Measurements from ENCODE around the gene SYT1.

SYT1 gene

GRCh38 chr12:79358716-79359300 lies 494.2 kb downstream of the SYT1 start:
- H3K36me3 ChIP-seq (ENCODE audit: control insufficient read depth in 1 of 2, insufficient read depth in 2 of 2, low read depth in 1 of 2, low read length in 2 of 2) = no peaks in the 10 kb centered on the region
- H2AK5ac ChIP-seq (ENCODE audit: low read length, severe bottlenecking) = no peak overlapping the region
- H3K14ac ChIP-seq (ENCODE audit: low read length in 2 of 2) = no peak overlapping the region
- no peak overlapping the region for H4K8ac ChIP-seq (ENCODE audit: low read length)
- H3K4me3 ChIP-seq (ENCODE audit: insufficient read depth in 1 of 2, low read depth in 1 of 2, low read length in 2 of 2) = no peak overlapping the region
- no peaks in the 10 kb centered on the region for H3K9me3 ChIP-seq (ENCODE audit: control insufficient read depth, low read length)
- H3K4ac ChIP-seq (ENCODE audit: low read depth in 1 of 2, low read length in 2 of 2) = no peak overlapping the region
- 96% methylated on average over 5 of the region's 5 CpGs for WGBS
- no peak overlapping the region for H4K91ac ChIP-seq (ENCODE audit: low read length)
- H2BK15ac ChIP-seq (ENCODE audit: low read depth, poor library complexity, severe bottlenecking) = no peak overlapping the region
- no peak overlapping the region for H3K27ac ChIP-seq (ENCODE audit: low read length, poor library complexity, severe bottlenecking)
- no peak overlapping the region for H2BK5ac ChIP-seq (ENCODE audit: low read depth, low read length, poor library complexity, severe bottlenecking)
- no peaks in the 10 kb centered on the region for H3K27me3 ChIP-seq (ENCODE audit: control insufficient read depth in 1 of 2, insufficient read depth in 1 of 2, low read length in 2 of 2)
- no peak overlapping the region for H2BK120ac ChIP-seq (ENCODE audit: low read depth, low read length)
- no peaks in the 10 kb centered on the region for H3K79me1 ChIP-seq (replicated peaks; ENCODE audit: low read length, poor library complexity, severe bottlenecking)
- H3K9ac ChIP-seq (ENCODE audit: low read length) = no peak overlapping the region
- no peak overlapping the region for H3K18ac ChIP-seq (ENCODE audit: low read depth in 1 of 2, low read length in 2 of 2)
- H3K4me1 ChIP-seq (ENCODE audit: control insufficient read depth, insufficient read depth, low read depth, low read length) = no peaks in the 10 kb centered on the region
- H2BK12ac ChIP-seq (ENCODE audit: low read length in 2 of 2) = no peak overlapping the region
- DNase-seq = no peak
- H2AFZ ChIP-seq (ENCODE audit: low read depth, low read length) = no peak overlapping the region
- H3K23ac ChIP-seq (ENCODE audit: low read length in 2 of 2) = no peak overlapping the region
- H3K4me2 ChIP-seq (ENCODE audit: low read length, poor library complexity, severe bottlenecking) = no peak overlapping the region

- no peak overlapping the region for H2BK12ac ChIP-seq (ENCODE audit: low read length in 2 of 2)
- no peak overlapping the region for H3K9ac ChIP-seq (ENCODE audit: low read length)
- 100% methylated on average over 1 of the region's 1 CpG for WGBS
- H4K8ac ChIP-seq (ENCODE audit: low read length) = no peak overlapping the region
- H3K18ac ChIP-seq (ENCODE audit: low read depth in 1 of 2, low read length in 2 of 2) = no peak overlapping the region
- H2BK5ac ChIP-seq (ENCODE audit: low read depth, low read length, poor library complexity, severe bottlenecking) = no peak overlapping the region
- no peaks in the 10 kb centered on the region for H3K9me3 ChIP-seq (ENCODE audit: control insufficient read depth, low read length)
- no peak overlapping the region for H2BK120ac ChIP-seq (ENCODE audit: low read depth, low read length)
- no peak overlapping the region for H3K4me2 ChIP-seq (ENCODE audit: low read length, poor library complexity, severe bottlenecking)
- no peak overlapping the region for H3K4me3 ChIP-seq (ENCODE audit: insufficient read depth in 1 of 2, low read depth in 1 of 2, low read length in 2 of 2)
- H3K79me1 ChIP-seq (replicated peaks; ENCODE audit: low read length, poor library complexity, severe bottlenecking) = no peaks in the 10 kb centered on the region
- H4K91ac ChIP-seq (ENCODE audit: low read length) = no peak overlapping the region
- H3K27me3 ChIP-seq (ENCODE audit: control insufficient read depth in 1 of 2, insufficient read depth in 1 of 2, low read length in 2 of 2) = no peaks in the 10 kb centered on the region
- no peak overlapping the region for H2BK15ac ChIP-seq (ENCODE audit: low read depth, poor library complexity, severe bottlenecking)
- no peaks in the 10 kb centered on the region for H3K36me3 ChIP-seq (ENCODE audit: control insufficient read depth in 1 of 2, insufficient read depth in 2 of 2, low read depth in 1 of 2, low read length in 2 of 2)
- no peak overlapping the region for H3K27ac ChIP-seq (ENCODE audit: low read length, poor library complexity, severe bottlenecking)
- no peak overlapping the region for H2AK5ac ChIP-seq (ENCODE audit: low read length, severe bottlenecking)
- no peaks in the 10 kb centered on the region for H3K4me1 ChIP-seq (ENCODE audit: control insufficient read depth, insufficient read depth, low read depth, low read length)
- H3K23ac ChIP-seq (ENCODE audit: low read length in 2 of 2) = no peak overlapping the region
- no peak overlapping the region for H3K14ac ChIP-seq (ENCODE audit: low read length in 2 of 2)
- no peak for DNase-seq
- H2AFZ ChIP-seq (ENCODE audit: low read depth, low read length) = no peak overlapping the region
- H3K4ac ChIP-seq (ENCODE audit: low read depth in 1 of 2, low read length in 2 of 2) = no peak overlapping the region
These were observed 495.7 kb downstream of the SYT1 start for GRCh38 chr12:79360286-79360685.

- Histone ChIP-seq H4K91ac (ENCODE audit: low read length) (no peak overlapping the region), H3K4me3 (ENCODE audit: insufficient read depth in 1 of 2, low read depth in 1 of 2, low read length in 2 of 2) (no peak overlapping the region), H3K9ac (ENCODE audit: low read length) (no peak overlapping the region), H2AK5ac (ENCODE audit: low read length, severe bottlenecking) (no peak overlapping the region), H3K9me3 (ENCODE audit: control insufficient read depth, low read length) (no peaks in the 10 kb centered on the region), H2BK15ac (ENCODE audit: low read depth, poor library complexity, severe bottlenecking) (no peak overlapping the region), H3K27me3 (ENCODE audit: control insufficient read depth in 1 of 2, insufficient read depth in 1 of 2, low read length in 2 of 2) (no peaks in the 10 kb centered on the region), H3K36me3 (ENCODE audit: control insufficient read depth in 1 of 2, insufficient read depth in 2 of 2, low read depth in 1 of 2, low read length in 2 of 2) (no peaks in the 10 kb centered on the region), H2BK120ac (ENCODE audit: low read depth, low read length) (no peak overlapping the region), H3K4ac (ENCODE audit: low read depth in 1 of 2, low read length in 2 of 2) (no peak overlapping the region), H3K23ac (ENCODE audit: low read length in 2 of 2) (no peak overlapping the region), H3K79me1 (replicated peaks; ENCODE audit: low read length, poor library complexity, severe bottlenecking) (no peaks in the 10 kb centered on the region), H2BK5ac (ENCODE audit: low read depth, low read length, poor library complexity, severe bottlenecking) (no peak overlapping the region), H4K8ac (ENCODE audit: low read length) (no peak overlapping the region), H3K14ac (ENCODE audit: low read length in 2 of 2) (no peak overlapping the region), H2BK12ac (ENCODE audit: low read length in 2 of 2) (no peak overlapping the region), H3K18ac (ENCODE audit: low read depth in 1 of 2, low read length in 2 of 2) (no peak overlapping the region), H3K4me1 (ENCODE audit: control insufficient read depth, insufficient read depth, low read depth, low read length) (no peaks in the 10 kb centered on the region), H2AFZ (ENCODE audit: low read depth, low read length) (no peak overlapping the region), H3K27ac (ENCODE audit: low read length, poor library complexity, severe bottlenecking) (no peak overlapping the region), H3K4me2 (ENCODE audit: low read length, poor library complexity, severe bottlenecking) (no peak overlapping the region)
- DNase-seq = no peak
These were observed 496.4 kb downstream of the SYT1 start for GRCh38 chr12:79360936-79361335.

GRCh38 chr12:79364197-79364596 lies 499.6 kb downstream of the SYT1 start:
- Histone ChIP-seq H3K14ac (ENCODE audit: low read length in 2 of 2) (no peak overlapping the region), H3K4me3 (ENCODE audit: insufficient read depth in 1 of 2, low read depth in 1 of 2, low read length in 2 of 2) (no peak overlapping the region), H3K27me3 (ENCODE audit: control insufficient read depth in 1 of 2, insufficient read depth in 1 of 2, low read length in 2 of 2) (no peaks in the 10 kb centered on the region), H3K4me2 (ENCODE audit: low read length, poor library complexity, severe bottlenecking) (no peak overlapping the region), H2BK12ac (ENCODE audit: low read length in 2 of 2) (no peak overlapping the region), H3K27ac (ENCODE audit: low read length, poor library complexity, severe bottlenecking) (no peak overlapping the region), H4K8ac (ENCODE audit: low read length) (no peak overlapping the region), H2BK15ac (ENCODE audit: low read depth, poor library complexity, severe bottlenecking) (no peak overlapping the region), H3K4ac (ENCODE audit: low read depth in 1 of 2, low read length in 2 of 2) (no peak overlapping the region), H3K9me3 (ENCODE audit: control insufficient read depth, low read length) (no peaks in the 10 kb centered on the region), H2AK5ac (ENCODE audit: low read length, severe bottlenecking) (no peak overlapping the region), H3K4me1 (ENCODE audit: control insufficient read depth, insufficient read depth, low read depth, low read length) (no peaks in the 10 kb centered on the region), H3K23ac (ENCODE audit: low read length in 2 of 2) (no peak overlapping the region), H3K9ac (ENCODE audit: low read length) (no peak overlapping the region), H2BK5ac (ENCODE audit: low read depth, low read length, poor library complexity, severe bottlenecking) (no peak overlapping the region), H3K79me1 (replicated peaks; ENCODE audit: low read length, poor library complexity, severe bottlenecking) (no peaks in the 10 kb centered on the region), H2BK120ac (ENCODE audit: low read depth, low read length) (no peak overlapping the region), H4K91ac (ENCODE audit: low read length) (no peak overlapping the region), H3K36me3 (ENCODE audit: control insufficient read depth in 1 of 2, insufficient read depth in 2 of 2, low read depth in 1 of 2, low read length in 2 of 2) (no peaks in the 10 kb centered on the region), H2AFZ (ENCODE audit: low read depth, low read length) (no peak overlapping the region), H3K18ac (ENCODE audit: low read depth in 1 of 2, low read length in 2 of 2) (no peak overlapping the region)
- DNase-seq = no peak
- WGBS = 67% methylated on average over 3 of the region's 4 CpGs
